ENCODE results near the gene RFC1. TPM values are rescaled to one million over a fixed set of nuclear protein-coding genes. Genes with fewer than 3 reads are reported as not detected.

The RFC1 gene
- total RNA-seq, 2 donors from 2014 or later, result 27.7 to 33.3 TPM

- Histone ChIP-seq H3K27ac (no peak overlapping the region), H3K4me3 (no peak overlapping the region), H3K9me3 (no peaks in the 10 kb centered on the region), H3K36me3 (no peaks in the 10 kb centered on the region), H3K4me1 (replicated peaks) (no peaks in the 10 kb centered on the region), H3K27me3 (replicated peaks; ENCODE audit: insufficient read depth) (no peaks in the 10 kb centered on the region)
- 70% methylated on average over 2 of the region's 2 CpGs for WGBS
- intact Hi-C loops (cut with DNase I), result no loop called here
- no peak for DNase-seq (ENCODE audit: low spot score)
- TF ChIP-seq POLR2AphosphoS5 (IDR thresholded peaks at IDR 0.05), result no peak
- TF ChIP-seq CTCF (IDR thresholded peaks at IDR 0.05), result no peak
- TF ChIP-seq POLR2A (IDR thresholded peaks at IDR 0.05), result no peak
Observed at GRCh38 chr4:39263895-39264294, 102.3 kb downstream of the RFC1 start.

- H3K9me3 ChIP-seq, result no peaks in the 10 kb centered on the region
- DNase-seq (ENCODE audit: low spot score), result no peak
- no peak overlapping the region for H3K27ac ChIP-seq
- no peaks in the 10 kb centered on the region for H3K36me3 ChIP-seq
- H3K4me1 ChIP-seq (replicated peaks), result no peaks in the 10 kb centered on the region
- H3K27me3 ChIP-seq (replicated peaks; ENCODE audit: insufficient read depth), result no peaks in the 10 kb centered on the region
- TF ChIP-seq POLR2A (IDR thresholded peaks at IDR 0.05) (no peak), CTCF (IDR thresholded peaks at IDR 0.05) (no peak)
- no peak overlapping the region for H3K4me3 ChIP-seq
- intact Hi-C loops (cut with DNase I), result no loop called here
- 93% methylated on average over 4 of the region's 4 CpGs for WGBS
Observed at GRCh38 chr4:39259571-39260330, 106.4 kb downstream of the RFC1 start.

- Histone ChIP-seq H3K9me3 (no peaks in the 10 kb centered on the region), H3K27ac (no peak overlapping the region), H3K36me3 (no peaks in the 10 kb centered on the region), H3K27me3 (replicated peaks; ENCODE audit: insufficient read depth) (no peaks in the 10 kb centered on the region), H3K4me1 (replicated peaks) (no peaks in the 10 kb centered on the region), H3K4me3 (no peak overlapping the region)
- DNase-seq (ENCODE audit: low spot score), result no peak
- TF ChIP-seq CTCF (IDR thresholded peaks at IDR 0.05) (no peak), POLR2A (IDR thresholded peaks at IDR 0.05) (no peak), POLR2AphosphoS5 (IDR thresholded peaks at IDR 0.05) (no peak)
- intact Hi-C loops (cut with DNase I), result no loop called here
- 70% methylated on average over 2 of the region's 2 CpGs for WGBS
Observed at GRCh38 chr4:39256436-39256835, 109.7 kb downstream of the RFC1 start.

GRCh38 chr4:39255871-39256270, 110.3 kb downstream of the RFC1 start:
- H3K27ac ChIP-seq, result no peak overlapping the region

More at GRCh38 chr4:39255871-39256270, 110.3 kb downstream of the RFC1 start:
- intact Hi-C loops (cut with DNase I), result no loop called here
- TF ChIP-seq CTCF (IDR thresholded peaks at IDR 0.05) (no peak), POLR2AphosphoS5 (IDR thresholded peaks at IDR 0.05) (no peak), POLR2A (IDR thresholded peaks at IDR 0.05) (no peak)
- Histone ChIP-seq H3K27me3 (replicated peaks; ENCODE audit: insufficient read depth) (no peaks in the 10 kb centered on the region), H3K36me3 (no peaks in the 10 kb centered on the region), H3K4me1 (replicated peaks) (no peaks in the 10 kb centered on the region), H3K9me3 (no peaks in the 10 kb centered on the region), H3K4me3 (no peak overlapping the region)
- WGBS, result 79% methylated on average over 5 of the region's 5 CpGs
- DNase-seq (ENCODE audit: low spot score), result no peak

Measured in prostate gland (tissue), 2 donors.